SJSA1 (cell line): ENCODE measurements around the gene SEC31B. TPM values are rescaled to one million over a fixed set of nuclear protein-coding genes. Genes with fewer than 3 reads are reported as not detected.

ENCODE experiments used
- DNase-seq, 2 experiments: peaks; one replicate each; pipeline ENCODE4 v3.0.0-alpha.2; 2015 to 2020; ENCODE audit warnings: low spot score in 2 of 2, low read depth in 1 of 2
- H3K27ac ChIP-seq: fragments of 250-450 bp; sonication (Bioruptor Pico); 2 replicates; pipeline ENCODE4 v1.5.1; 2020; ENCODE audit warnings: mild to moderate bottlenecking, moderate library complexity
- H3K27me3 ChIP-seq: fragments of 250-450 bp; sonication (Bioruptor Pico); replicated peaks from 2 replicates; pipeline ENCODE4 v1.5.1; 2020; ENCODE audit warnings: mild to moderate bottlenecking, moderate library complexity
- H3K36me3 ChIP-seq: fragments of 250-450 bp; sonication (Bioruptor Pico); 2 replicates; pipeline ENCODE4 v1.5.1; 2020; ENCODE audit warnings: mild to moderate bottlenecking
- H3K4me1 ChIP-seq: fragments of 250-450 bp; sonication (Bioruptor Pico); replicated peaks from 2 replicates; pipeline ENCODE4 v1.6.1; 2021; ENCODE audit warnings: mild to moderate bottlenecking
- H3K4me3 ChIP-seq: fragments of 250-450 bp; sonication (Bioruptor Pico); 2 replicates; pipeline ENCODE4 v1.5.1; 2020; ENCODE audit warnings: mild to moderate bottlenecking
- H3K9me3 ChIP-seq: fragments of 250-450 bp; sonication (Bioruptor Pico); replicated peaks from 2 replicates; pipeline ENCODE4 v1.5.1; 2020; ENCODE audit warnings: mild to moderate bottlenecking
- total RNA-seq: library from RNA; depleted of rRNA; stranded (reverse); fragments of >200 nt; shearing (Covaris generic); gene quantifications from 2 replicates; pipeline ENCODE4 v1.2.3, GENCODE V29; 2014

The SEC31B gene
- total RNA-seq, 1 experiment from 2014 or later: 2.2 TPM

DNA sequence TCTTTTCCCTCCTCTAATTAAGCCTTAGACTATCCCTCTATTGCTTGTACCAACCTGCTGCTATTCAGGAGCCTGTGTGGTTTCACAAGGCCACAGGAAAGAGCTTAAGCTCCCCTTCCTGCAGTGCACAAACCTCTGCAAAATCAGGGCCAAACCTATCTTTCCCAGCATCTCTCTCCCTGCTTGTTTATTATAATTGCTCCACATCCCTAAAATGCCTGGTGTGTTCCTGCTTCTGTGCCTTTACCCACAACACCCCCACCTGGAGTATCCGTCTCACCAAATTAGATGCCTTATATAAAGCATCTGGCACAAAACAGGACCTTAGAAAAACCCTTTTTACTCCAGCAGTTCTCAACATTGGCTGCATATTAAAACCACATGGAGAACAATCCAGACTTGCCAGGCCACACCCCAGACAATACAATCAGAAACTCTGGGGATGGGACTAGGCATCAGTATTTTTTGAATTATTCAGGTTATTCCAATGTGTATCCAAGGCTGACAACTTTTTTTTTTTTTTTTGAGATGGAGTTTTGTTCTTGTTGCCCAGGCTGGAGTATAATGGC is 16.7 kb downstream of the SEC31B start:
- H3K4me1 ChIP-seq: peaks cover 39% of the 10 kb centered on the region
- H3K9me3 ChIP-seq: no peaks in the 10 kb centered on the region
- no peak for DNase-seq
- no peaks in the 10 kb centered on the region for H3K27me3 ChIP-seq
- no peak overlapping the region for H3K4me3 ChIP-seq
- peaks cover 25% of the 10 kb centered on the region for H3K36me3 ChIP-seq
- H3K27ac ChIP-seq: peak overlapping the region; percentile 60

- peaks cover 31% of the 10 kb centered on the region for H3K4me1 ChIP-seq
- H3K4me3 ChIP-seq: no peak overlapping the region
- H3K36me3 ChIP-seq: peaks cover 14% of the 10 kb centered on the region
- H3K27ac ChIP-seq: no peak overlapping the region
- DNase-seq: no peak
- H3K27me3 ChIP-seq: no peaks in the 10 kb centered on the region
- H3K9me3 ChIP-seq: no peaks in the 10 kb centered on the region
These were observed 18.2 kb downstream of the SEC31B start for GRCh38 chr10:100501423-100501822.

- peaks cover 19% of the 10 kb centered on the region for H3K36me3 ChIP-seq
- H3K27me3 ChIP-seq: no peaks in the 10 kb centered on the region
These were observed 21.6 kb downstream of the SEC31B start for GRCh38 chr10:100498059-100498458.

GRCh38 chr10:100496567-100496966 is 23.1 kb downstream of the SEC31B start:
- Histone ChIP-seq H3K9me3 (no peaks in the 10 kb centered on the region), H3K36me3 (peaks cover 18% of the 10 kb centered on the region), H3K4me3 (no peak overlapping the region), H3K4me1 (no peaks in the 10 kb centered on the region), H3K27me3 (no peaks in the 10 kb centered on the region), H3K27ac (no peak overlapping the region)
- no peak for DNase-seq

More at GRCh38 chr10:100498059-100498458, 21.6 kb downstream of the SEC31B start:
- no peak overlapping the region for H3K27ac ChIP-seq
- no peaks in the 10 kb centered on the region for H3K9me3 ChIP-seq
- H3K4me1 ChIP-seq: peaks cover 6% of the 10 kb centered on the region
- H3K4me3 ChIP-seq: no peak overlapping the region
- no peak for DNase-seq

GRCh38 chr10:100490531-100490930 is 29.1 kb downstream of the SEC31B start:
- peaks cover 26% of the 10 kb centered on the region for H3K36me3 ChIP-seq
- H3K4me3 ChIP-seq: no peak overlapping the region
- H3K9me3 ChIP-seq: no peaks in the 10 kb centered on the region
- H3K27me3 ChIP-seq: no peaks in the 10 kb centered on the region
- no peak for DNase-seq
- H3K27ac ChIP-seq: no peak overlapping the region
- no peaks in the 10 kb centered on the region for H3K4me1 ChIP-seq

DNA sequence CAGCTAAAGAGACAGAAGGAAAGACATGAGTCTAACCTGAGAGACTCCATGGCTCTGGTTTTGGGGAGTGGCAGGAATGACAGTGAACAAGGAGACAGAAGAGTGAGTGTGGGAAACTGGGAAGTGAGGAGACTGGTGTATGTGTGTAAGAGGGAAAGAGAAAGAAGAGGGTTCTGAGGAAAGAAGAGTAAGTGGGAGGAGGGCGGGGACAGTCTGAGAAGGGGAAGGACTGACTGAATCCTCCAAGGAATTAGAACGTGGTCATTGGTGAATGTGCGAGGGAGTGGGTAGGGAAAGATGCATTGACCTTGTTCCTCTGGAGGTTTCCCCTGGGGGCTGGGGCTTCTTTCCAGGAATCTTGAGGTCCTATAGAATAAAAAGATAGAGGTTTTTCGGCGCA is 30.3 kb downstream of the SEC31B start:
- Histone ChIP-seq H3K4me1 (no peaks in the 10 kb centered on the region), H3K4me3 (no peak overlapping the region), H3K27ac (no peak overlapping the region), H3K36me3 (peaks cover 26% of the 10 kb centered on the region), H3K27me3 (no peaks in the 10 kb centered on the region), H3K9me3 (no peaks in the 10 kb centered on the region)
- no peak for DNase-seq

- Histone ChIP-seq H3K27me3 (peaks cover 13% of the 10 kb centered on the region), H3K36me3 (peaks cover 21% of the 10 kb centered on the region), H3K9me3 (no peaks in the 10 kb centered on the region), H3K4me1 (peaks cover 4% of the 10 kb centered on the region), H3K27ac (no peak overlapping the region), H3K4me3 (no peak overlapping the region)
- no peak for DNase-seq
These were observed 32.1 kb downstream of the SEC31B start for GRCh38 chr10:100487529-100487928.

GRCh38 chr10:100485801-100486495 is 33.7 kb downstream of the SEC31B start:
- Histone ChIP-seq H3K27ac (no peak overlapping the region), H3K27me3 (peaks cover 24% of the 10 kb centered on the region), H3K9me3 (no peaks in the 10 kb centered on the region), H3K36me3 (peaks cover 18% of the 10 kb centered on the region), H3K4me3 (no peak overlapping the region), H3K4me1 (peaks cover 14% of the 10 kb centered on the region)
- no peak for DNase-seq

GRCh38 chr10:100485366-100485765 is 34.3 kb downstream of the SEC31B start:
- Histone ChIP-seq H3K27ac (no peak overlapping the region), H3K4me1 (peaks cover 14% of the 10 kb centered on the region), H3K4me3 (no peak overlapping the region), H3K27me3 (peaks cover 28% of the 10 kb centered on the region), H3K36me3 (peaks cover 18% of the 10 kb centered on the region), H3K9me3 (no peaks in the 10 kb centered on the region)
- no peak for DNase-seq

DNA sequence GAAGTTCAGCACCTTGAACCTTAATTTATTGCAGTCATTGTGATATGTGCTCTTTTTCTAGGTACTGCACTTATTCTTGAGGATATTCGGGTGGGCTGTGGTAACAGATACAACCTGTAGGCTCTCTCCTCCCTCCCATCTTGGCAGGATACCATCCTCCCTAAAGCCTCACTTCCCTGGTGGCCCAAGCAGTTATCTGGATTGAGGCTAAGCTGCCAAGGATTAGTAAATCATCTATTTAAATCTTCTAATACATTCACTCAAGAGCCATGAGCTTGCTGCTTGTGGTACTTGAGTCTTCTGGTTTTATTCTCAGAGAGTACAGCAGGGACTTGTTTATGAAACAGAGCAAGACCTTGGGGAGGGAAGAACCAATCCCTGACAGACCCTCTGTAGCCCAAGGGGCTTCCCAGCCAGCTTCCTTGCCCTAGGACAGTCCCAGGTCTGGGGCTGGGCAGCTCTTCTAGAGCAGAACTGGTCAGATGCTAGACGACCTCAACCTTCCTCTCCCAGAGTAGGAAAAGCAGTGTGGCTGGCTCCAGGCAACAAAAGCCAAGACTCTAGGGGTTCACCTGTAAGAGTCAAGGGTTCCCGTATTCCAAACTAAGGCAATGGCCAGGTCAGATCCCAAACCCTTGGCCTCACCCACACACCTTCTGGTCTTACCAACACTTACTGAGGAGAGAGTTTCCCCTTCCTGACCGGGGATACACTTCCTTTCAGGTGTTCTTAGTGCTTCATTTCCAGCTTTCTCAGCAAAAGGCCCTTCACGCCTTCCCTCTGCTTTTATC is 35.6 kb downstream of the SEC31B start:
- peaks cover 14% of the 10 kb centered on the region for H3K4me1 ChIP-seq
- H3K27ac ChIP-seq: no peak overlapping the region
- DNase-seq: no peak
- H3K27me3 ChIP-seq: peaks cover 40% of the 10 kb centered on the region
- H3K4me3 ChIP-seq: no peak overlapping the region
- H3K9me3 ChIP-seq: no peaks in the 10 kb centered on the region
- H3K36me3 ChIP-seq: peaks cover 8% of the 10 kb centered on the region

GRCh38 chr10:100482834-100483185 is 36.9 kb downstream of the SEC31B start:
- Histone ChIP-seq H3K27me3 (peaks cover 49% of the 10 kb centered on the region), H3K36me3 (peaks cover 3% of the 10 kb centered on the region; the same call in 1 of the 2 replicates), H3K9me3 (no peaks in the 10 kb centered on the region), H3K4me3 (no peak overlapping the region), H3K27ac (no peak overlapping the region), H3K4me1 (peaks cover 14% of the 10 kb centered on the region)
- DNase-seq: no peak

GRCh38 chr10:100482181-100482833 is 37.4 kb downstream of the SEC31B start:
- H3K9me3 ChIP-seq: no peaks in the 10 kb centered on the region
- no peaks in the 10 kb centered on the region for H3K36me3 ChIP-seq
- peaks cover 49% of the 10 kb centered on the region for H3K27me3 ChIP-seq
- peaks cover 14% of the 10 kb centered on the region for H3K4me1 ChIP-seq
- H3K27ac ChIP-seq: no peak overlapping the region
- H3K4me3 ChIP-seq: peak overlapping the region; percentile 22
- peak; percentile 70 to 77 for DNase-seq

- H3K4me3 ChIP-seq: peak overlapping the region; percentile 22
- H3K36me3 ChIP-seq: no peaks in the 10 kb centered on the region
- peak; percentile 78 to 91 for DNase-seq
- H3K4me1 ChIP-seq: peaks cover 14% of the 10 kb centered on the region
- no peak overlapping the region for H3K27ac ChIP-seq
- no peaks in the 10 kb centered on the region for H3K9me3 ChIP-seq
- H3K27me3 ChIP-seq: peaks cover 52% of the 10 kb centered on the region
These were observed 38.1 kb downstream of the SEC31B start for GRCh38 chr10:100481462-100482081.
